Mononuclear cell (primary cell): Measurements from ENCODE around the gene SLC35F3. TPM values are rescaled to one million over a fixed set of nuclear protein-coding genes. Genes with fewer than 3 reads are reported as not detected.

Source experiments
- H3K27me3 ChIP-seq: 2 replicates; pipeline ENCODE4 v1.6.0; 2011; ENCODE audit warnings: low read length, control low read depth; ENCODE audit not compliant: insufficient read depth
- H3K4me1 ChIP-seq: 2 replicates; pipeline ENCODE4 v1.5.1; 2011; ENCODE audit warnings: mild to moderate bottlenecking, low read length, control low read depth; ENCODE audit not compliant: insufficient read depth
- H3K4me3 ChIP-seq: 2 replicates; pipeline ENCODE4 v1.5.1; 2011; ENCODE audit warnings: mild to moderate bottlenecking, low read length, moderate library complexity
- H3K9me3 ChIP-seq: 2 replicates; pipeline ENCODE4 v1.5.1; 2011; ENCODE audit warnings: low read depth, mild to moderate bottlenecking, control low read depth, low read length
- total RNA-seq: library from RNA; depleted of rRNA; stranded (reverse); fragments of >200 nt; gene quantifications from one replicate; pipeline ENCODE4 v1.2.3, GENCODE V29; 2012

Gene SLC35F3
- total RNA-seq, 1 donor: not detected

DNA sequence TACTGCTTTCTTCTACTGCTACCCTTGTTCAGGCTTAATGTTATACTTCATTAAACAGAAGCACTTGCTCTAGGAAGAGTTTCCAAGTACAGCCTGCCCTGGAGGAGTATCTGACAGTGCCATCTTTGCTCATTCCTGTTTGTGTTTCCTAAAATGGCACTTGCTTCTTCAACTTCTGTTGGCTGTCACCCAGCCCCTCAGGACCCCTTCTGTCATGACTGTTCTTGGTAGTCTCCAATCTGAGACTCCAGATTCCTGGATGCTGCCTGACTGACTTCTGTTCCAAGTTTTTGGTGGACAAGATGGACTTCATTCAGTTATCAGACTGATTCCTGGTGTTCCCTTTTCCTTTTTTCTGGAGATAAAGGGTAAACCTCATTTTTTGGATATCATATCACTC is 104.1 kb downstream of the SLC35F3 start:
- Histone ChIP-seq H3K9me3 (no peaks in the 10 kb centered on the region), H3K27me3 (peaks cover 5% of the 10 kb centered on the region), H3K4me3 (no peak overlapping the region), H3K4me1 (no peaks in the 10 kb centered on the region)

DNA sequence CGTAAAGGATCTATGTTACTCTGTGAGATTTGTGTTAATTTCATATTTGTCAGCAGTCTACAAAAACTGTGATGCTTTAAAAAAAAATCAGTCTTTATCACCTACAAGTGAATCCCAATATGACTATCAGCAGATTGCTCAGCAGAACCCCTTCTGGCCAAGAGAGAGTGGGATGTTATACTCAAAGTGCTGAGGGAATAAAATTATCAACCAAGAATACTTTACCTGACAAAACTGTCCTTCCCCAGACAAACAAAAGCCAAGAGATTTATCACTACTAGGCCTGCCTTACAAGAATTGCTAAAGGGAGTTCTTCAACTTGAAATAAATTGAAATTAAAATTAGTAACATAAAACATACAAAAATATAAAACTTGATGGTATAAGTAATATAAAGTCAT is 105.2 kb downstream of the SLC35F3 start:
- no peak overlapping the region for H3K4me3 ChIP-seq
- peaks cover 9% of the 10 kb centered on the region for H3K27me3 ChIP-seq
- no peaks in the 10 kb centered on the region for H3K4me1 ChIP-seq
- no peaks in the 10 kb centered on the region for H3K9me3 ChIP-seq

DNA sequence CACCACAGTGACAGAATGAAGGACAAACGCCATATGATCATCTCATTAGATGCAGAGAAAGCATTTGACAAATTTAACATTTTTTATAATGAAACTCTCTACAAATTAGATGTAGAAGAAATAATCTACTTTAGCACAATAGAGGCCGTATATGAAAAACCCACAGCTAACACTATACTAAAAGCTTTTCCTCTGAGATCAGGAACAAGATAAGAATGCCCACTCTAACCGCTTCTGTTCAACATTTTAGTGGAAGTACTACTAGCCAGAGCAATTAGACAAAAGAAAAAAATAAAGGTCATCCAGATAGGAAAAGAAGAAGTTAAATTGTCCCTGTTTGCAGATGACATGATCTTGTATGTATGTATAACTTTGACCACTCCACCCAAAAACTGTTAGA is 109.7 kb downstream of the SLC35F3 start:
- H3K9me3 ChIP-seq: no peaks in the 10 kb centered on the region
- no peaks in the 10 kb centered on the region for H3K4me1 ChIP-seq
- H3K4me3 ChIP-seq: no peak overlapping the region
- peaks cover 7% of the 10 kb centered on the region for H3K27me3 ChIP-seq

DNA sequence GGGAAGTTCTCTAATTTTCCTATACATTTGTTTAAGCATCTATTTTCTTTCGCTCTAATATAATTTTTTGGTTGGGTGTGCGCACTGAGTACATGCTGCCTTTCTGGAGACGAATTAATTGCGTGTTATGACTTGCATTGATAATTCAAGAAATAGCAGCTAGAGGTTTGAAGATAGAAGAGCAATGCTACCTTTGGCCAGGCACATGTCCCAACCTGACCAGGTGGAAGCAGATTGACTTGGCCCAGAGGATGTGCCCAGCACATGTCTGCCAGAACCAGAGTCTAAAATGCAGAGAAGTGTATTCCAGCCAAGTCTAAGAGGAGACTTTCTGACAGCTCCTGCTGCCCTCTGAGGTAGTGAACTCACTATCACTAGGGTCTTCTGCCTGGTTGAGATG is 114.3 kb downstream of the SLC35F3 start:
- H3K4me1 ChIP-seq: no peaks in the 10 kb centered on the region
- H3K9me3 ChIP-seq: no peaks in the 10 kb centered on the region
- no peak overlapping the region for H3K4me3 ChIP-seq
- peaks cover 7% of the 10 kb centered on the region for H3K27me3 ChIP-seq

DNA sequence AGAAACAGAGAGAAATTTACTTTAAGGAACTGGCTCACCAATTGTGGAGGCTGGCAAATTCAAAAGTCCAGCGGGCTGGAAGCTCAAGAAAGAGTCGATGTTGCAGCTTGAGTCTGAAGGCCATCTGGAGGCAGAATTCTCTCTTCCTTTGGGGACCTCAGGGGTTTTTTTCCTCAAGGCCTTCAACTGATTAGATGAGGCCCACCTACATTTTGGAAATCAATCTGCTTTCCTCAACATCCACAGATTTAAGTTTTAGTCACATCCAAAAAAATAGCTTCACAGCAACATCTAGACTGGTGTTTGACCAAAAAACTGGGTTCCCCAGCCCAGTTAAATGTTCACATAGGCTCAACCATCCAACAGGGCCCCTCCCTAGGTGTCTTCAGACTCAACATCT is 114.9 kb downstream of the SLC35F3 start:
- Histone ChIP-seq H3K27me3 (peaks cover 2% of the 10 kb centered on the region), H3K9me3 (no peaks in the 10 kb centered on the region), H3K4me1 (no peaks in the 10 kb centered on the region), H3K4me3 (no peak overlapping the region)

DNA sequence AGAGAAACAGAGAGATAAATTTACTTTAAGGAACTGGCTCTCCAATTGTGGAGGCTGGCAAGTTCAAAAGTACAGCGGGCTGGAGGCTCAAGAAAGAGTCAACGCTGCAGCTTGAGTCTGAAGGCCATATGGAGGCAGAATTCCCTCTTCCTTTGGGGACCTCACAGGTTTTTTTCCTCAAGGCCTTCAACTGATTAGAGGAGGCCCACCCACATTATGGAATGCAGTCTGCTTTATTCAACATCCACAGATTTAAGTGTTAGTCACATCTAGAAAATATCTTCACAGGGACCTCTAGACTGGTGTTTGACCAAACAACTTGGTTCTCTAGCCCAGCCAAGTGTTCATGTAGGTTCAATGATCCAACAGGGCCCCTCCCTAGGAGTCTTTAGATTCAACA is 117.8 kb downstream of the SLC35F3 start:
- no peak overlapping the region for H3K4me3 ChIP-seq
- no peaks in the 10 kb centered on the region for H3K4me1 ChIP-seq
- H3K9me3 ChIP-seq: no peaks in the 10 kb centered on the region
- no peaks in the 10 kb centered on the region for H3K27me3 ChIP-seq

DNA sequence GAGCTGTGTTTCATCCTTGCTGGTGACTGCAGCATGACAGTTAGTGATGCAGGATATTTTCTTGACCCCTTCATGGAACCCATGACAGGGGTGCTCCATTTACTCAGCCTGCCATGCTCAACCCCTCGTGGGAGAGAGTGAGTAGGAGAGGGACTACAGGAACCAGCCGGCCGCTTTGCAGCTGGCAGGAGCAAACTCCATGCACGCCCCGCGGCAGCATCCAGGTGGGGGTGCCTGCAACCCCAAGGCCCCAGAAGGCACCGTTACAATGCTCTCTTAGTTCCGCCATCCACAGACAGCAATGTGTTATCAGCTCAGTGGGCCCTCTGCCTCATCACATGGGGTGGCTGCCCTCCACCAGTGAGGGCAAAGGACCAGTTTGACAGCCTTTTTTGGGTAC is 135.1 kb downstream of the SLC35F3 start:
- Histone ChIP-seq H3K4me3 (no peak overlapping the region), H3K27me3 (no peaks in the 10 kb centered on the region), H3K4me1 (no peaks in the 10 kb centered on the region), H3K9me3 (no peaks in the 10 kb centered on the region)

DNA sequence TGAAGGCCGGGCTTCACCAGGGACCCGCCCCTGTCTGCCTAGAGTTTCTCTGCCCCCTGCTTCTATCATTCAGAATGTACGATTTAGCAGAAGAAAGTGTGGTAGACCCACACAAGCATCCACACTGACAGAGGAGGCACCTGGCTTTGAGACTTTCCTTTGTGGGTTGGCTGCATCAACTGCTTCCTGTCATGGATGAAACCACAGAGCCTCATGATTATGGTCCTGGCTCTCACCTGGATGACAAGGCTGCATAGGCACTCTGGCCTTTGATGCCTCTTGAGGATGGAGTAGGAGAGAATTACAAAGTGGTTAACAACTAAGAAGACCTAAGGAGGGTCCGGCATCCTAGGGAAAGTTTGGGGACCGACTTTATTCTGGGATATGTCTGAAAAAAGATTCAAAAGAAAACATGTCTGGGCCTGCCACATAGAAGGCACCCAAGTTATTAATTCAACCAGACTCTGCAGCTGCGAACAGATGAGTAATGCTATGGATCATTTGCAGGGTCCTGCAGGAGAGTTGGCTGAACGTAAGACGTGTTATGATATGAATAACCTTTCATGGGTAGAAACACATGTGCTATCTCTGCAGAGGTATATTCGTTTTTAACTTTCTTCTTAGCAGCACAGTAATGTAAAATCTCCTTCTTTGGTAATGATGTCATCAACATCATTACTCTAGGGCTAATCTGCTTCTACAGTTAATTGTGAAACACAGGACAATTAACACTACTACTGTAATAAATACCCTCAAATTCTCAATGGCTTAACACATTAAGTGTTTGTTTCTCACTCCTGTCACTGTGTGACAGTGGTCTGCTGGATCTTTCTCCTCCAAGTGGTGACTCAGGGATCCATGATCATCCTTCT is 136.2 kb downstream of the SLC35F3 start:
- H3K4me1 ChIP-seq: no peaks in the 10 kb centered on the region
- no peak overlapping the region for H3K4me3 ChIP-seq
- H3K27me3 ChIP-seq: no peaks in the 10 kb centered on the region
- no peaks in the 10 kb centered on the region for H3K9me3 ChIP-seq

DNA sequence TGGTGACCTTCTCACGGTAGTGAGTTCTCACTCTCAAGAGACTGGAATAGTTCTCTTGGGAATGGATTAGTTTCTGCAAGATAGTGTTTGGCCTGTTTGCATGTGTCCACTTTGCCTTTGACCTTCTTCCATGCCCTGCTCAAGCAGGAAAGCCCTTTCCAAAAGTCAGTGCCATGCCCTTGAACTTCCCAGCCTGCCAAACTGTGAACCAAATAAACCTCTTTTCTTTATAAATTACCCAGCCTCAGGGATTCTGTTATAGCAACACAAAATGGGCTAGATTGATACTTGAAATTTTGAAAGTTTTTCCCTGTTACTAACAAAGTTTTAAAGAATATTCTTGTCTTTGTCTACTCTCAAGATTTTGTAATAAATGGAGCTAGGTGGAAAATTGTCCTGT is 139.6 kb downstream of the SLC35F3 start:
- H3K4me3 ChIP-seq: no peak overlapping the region
- H3K4me1 ChIP-seq: no peaks in the 10 kb centered on the region
- peaks cover 3% of the 10 kb centered on the region for H3K27me3 ChIP-seq
- H3K9me3 ChIP-seq: no peaks in the 10 kb centered on the region

DNA sequence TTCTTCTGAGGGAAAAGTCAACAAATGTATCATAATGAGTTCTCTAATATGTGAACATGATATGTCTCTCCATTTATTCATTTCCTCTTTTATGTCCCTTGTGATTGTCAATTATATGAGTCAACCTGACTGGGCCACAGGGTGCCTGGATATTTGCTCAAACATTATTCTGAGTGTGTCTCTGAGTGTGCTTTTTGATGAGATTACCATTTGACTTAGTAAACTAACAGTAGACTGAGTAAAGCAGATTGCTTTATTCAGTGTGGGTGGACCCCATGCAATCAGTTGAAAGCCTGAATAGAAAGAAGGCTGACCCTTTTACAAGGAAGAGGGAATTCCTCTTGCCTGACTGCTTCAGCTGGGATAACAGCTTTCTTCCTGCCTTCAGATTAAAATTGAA is 142.6 kb downstream of the SLC35F3 start:
- Histone ChIP-seq H3K4me1 (no peaks in the 10 kb centered on the region), H3K4me3 (no peak overlapping the region), H3K9me3 (no peaks in the 10 kb centered on the region), H3K27me3 (peaks cover 3% of the 10 kb centered on the region)

DNA sequence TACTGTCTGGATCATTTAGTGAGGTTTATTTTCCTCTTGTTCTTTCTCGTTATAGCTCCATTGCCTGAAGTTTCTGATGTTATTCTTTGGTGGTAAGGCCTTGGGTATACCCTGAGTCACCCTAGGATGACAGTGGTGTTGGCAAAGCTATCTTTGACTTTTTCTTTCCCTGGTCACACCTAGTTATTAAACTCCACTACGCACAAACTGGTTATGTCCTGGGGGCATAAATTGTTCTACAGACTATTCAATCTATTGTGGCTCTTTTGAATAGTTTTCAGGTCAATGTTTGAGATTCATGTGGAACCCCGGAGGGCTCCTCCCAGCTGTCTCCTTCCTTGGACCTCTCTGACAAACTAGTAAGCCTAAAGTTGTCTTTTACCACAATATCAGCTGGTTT is 157.7 kb downstream of the SLC35F3 start:
- Histone ChIP-seq H3K4me3 (no peak overlapping the region), H3K4me1 (no peaks in the 10 kb centered on the region), H3K27me3 (no peaks in the 10 kb centered on the region), H3K9me3 (no peaks in the 10 kb centered on the region)

DNA sequence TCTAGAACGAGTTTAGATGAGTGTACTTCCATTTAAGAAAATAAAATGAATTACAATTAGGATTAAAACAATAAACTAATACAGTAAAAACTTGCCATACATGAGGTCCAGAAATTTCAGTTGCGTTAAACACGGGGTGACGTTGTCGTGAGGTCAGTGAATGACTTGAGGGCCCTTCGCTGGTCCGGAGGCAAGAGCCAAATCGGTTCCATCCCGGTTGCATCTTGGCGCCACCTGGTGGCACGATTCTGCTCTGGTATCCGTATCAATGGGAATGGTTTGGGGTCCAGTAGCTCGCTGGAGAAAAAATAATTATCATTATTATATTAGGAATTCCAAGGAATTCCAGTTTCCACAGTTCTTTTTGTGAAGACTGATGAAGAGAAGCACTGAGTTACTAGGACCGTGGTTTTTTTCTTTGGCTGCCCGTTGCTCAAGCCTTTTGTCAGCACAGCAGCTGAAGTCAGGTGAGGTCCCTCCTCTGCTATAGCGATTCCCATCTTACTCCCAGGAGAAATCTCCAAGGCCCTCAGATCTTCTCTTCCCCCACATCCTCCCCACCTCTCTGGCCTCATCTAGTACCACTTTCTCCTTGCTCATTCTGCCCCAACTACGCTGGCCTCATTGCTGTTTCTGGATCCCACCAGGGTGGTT is 161.4 kb downstream of the SLC35F3 start:
- Histone ChIP-seq H3K4me3 (no peak overlapping the region), H3K4me1 (no peaks in the 10 kb centered on the region), H3K9me3 (no peaks in the 10 kb centered on the region), H3K27me3 (no peaks in the 10 kb centered on the region)

DNA sequence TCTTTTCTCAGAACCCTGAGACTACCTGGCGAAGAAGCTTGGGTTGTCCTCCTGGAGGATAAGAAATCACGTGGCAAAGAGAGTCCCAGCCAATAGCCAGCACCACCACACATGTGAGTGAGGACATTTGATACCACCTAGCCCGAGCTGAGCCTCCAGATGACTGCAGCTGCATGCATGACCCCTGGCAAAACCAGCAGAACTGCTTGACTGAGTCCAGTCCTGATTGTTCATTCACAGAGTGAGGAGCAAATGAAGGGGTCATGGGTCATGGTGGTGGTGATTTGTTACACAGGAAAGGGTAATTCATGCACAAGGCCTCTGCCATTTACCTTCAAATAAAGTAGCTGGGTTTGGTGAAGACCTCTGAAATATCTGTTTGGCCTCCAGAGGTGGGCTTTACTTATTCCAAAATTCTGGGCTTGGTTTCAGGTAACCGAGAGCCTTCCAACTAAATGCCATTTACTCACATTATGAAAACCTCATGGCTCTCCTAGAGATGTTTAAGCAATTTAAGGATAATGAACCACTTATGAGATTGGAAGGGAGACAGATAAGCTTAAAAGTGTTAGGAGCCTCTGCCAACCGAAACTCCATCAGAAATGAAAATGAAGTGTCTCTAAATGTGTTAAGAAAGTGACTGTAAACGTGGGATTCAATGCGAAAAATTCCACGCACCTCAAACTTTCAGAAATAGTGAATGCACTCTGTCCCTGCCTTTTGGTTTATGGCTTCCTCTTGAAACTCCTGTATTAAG is 163.3 kb downstream of the SLC35F3 start:
- no peaks in the 10 kb centered on the region for H3K4me1 ChIP-seq
- H3K4me3 ChIP-seq: no peak overlapping the region
- no peaks in the 10 kb centered on the region for H3K9me3 ChIP-seq
- no peaks in the 10 kb centered on the region for H3K27me3 ChIP-seq

DNA sequence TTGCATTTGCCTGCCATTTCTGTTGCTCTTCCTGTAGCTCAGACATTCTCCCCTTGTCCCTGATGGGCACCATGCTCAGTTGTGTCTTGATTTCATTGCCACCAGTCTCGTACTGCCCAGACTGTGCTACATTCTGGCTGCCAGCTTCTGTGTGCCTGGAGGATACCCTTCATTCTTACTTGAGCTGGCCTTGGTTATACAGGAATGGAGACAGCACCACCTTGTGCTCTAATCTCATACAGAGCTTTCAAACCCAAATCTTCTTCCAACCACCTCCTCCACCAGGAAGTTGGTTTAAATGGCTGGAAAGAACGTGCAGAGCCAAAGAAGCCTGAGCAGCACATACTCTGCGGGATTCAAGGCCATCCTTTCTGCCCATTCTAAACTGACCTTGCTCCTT is 165.3 kb downstream of the SLC35F3 start:
- Histone ChIP-seq H3K9me3 (no peaks in the 10 kb centered on the region), H3K4me1 (no peaks in the 10 kb centered on the region), H3K27me3 (no peaks in the 10 kb centered on the region), H3K4me3 (no peak overlapping the region)

DNA sequence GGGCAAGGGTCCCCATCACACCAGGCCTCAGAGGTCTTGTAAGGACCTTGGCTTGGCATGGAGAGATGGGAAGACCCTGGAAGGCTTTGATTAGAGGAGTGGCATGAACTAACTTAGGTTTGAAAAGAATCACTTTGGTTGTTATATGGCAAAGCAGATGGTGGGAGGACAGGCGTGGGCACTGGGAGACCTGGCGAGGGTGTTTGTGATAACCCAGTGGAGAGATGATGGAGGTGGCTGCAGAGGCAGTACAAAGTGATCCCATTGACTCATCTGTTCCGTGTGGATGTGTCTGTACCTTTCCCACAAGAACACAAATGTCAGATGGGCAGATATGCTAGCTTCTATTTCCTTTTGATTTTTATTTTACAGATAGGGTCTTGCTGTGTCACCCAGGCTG is 168.3 kb downstream of the SLC35F3 start:
- Histone ChIP-seq H3K4me3 (no peak overlapping the region), H3K27me3 (no peaks in the 10 kb centered on the region), H3K9me3 (no peaks in the 10 kb centered on the region), H3K4me1 (no peaks in the 10 kb centered on the region)
